SK-N-MC (cell line): Measurements from ENCODE around the gene SLC35F3.

Experiments
- EZH2 ChIP-seq: fragments of 200-600 bp; sonication (generic); IDR thresholded peaks from one replicate; pipeline ENCODE4 v1.6.1; 2017; ENCODE audit warnings: antibody characterized with exemption
- POLR2AphosphoS5 ChIP-seq: IDR thresholded peaks from 2 replicates; pipeline ENCODE4 v1.6.1; 2012; ENCODE audit warnings: mild to moderate bottlenecking, low read depth, low read length, borderline replicate concordance

- TF ChIP-seq POLR2AphosphoS5: no peak
- no peak for TF ChIP-seq EZH2
Measured at GRCh38 chr1:234295626-234296025, 391.1 kb downstream of the SLC35F3 start.
